ENCODE data around the gene DAAM1. TPM values are rescaled to one million over a fixed set of nuclear protein-coding genes. Genes with fewer than 3 reads are reported as not detected.

DAAM1 gene
- total RNA-seq, 2 experiments from 2014 or later = 30.1 to 72.8 TPM

- no peaks in the 10 kb centered on the region for H4K20me1 ChIP-seq (ENCODE audit: insufficient read depth, low read length)
- ChIA-PET CTCF (ENCODE audit: unreplicated experiment) (interaction anchor here (1.3 kb wide), 1 partner anchor 111 kb away, joined by 3 read pairs; no protein-coding TSS in a partner anchor), POLR2A (interaction anchor here (0.6 to 2.7 kb wide), 9 partner anchors 10 to 157 kb away, joined by 3 to 12 read pairs (median 3); no protein-coding TSS in a partner anchor)
- H3K4me3 ChIP-seq (ENCODE audit: low read depth, low read length, poor library complexity, severe bottlenecking) = peak overlapping the region; percentile 57
- no peaks in the 10 kb centered on the region for H3K9me3 ChIP-seq (ENCODE audit: low read length)
- H3K4me2 ChIP-seq (ENCODE audit: low read length) = peak overlapping the region; percentile 92
- H3K4me1 ChIP-seq (ENCODE audit: insufficient read depth, low read length, poor library complexity, severe bottlenecking) = peaks cover 98% of the 10 kb centered on the region
- no peaks in the 10 kb centered on the region for H3K9me2 ChIP-seq (ENCODE audit: insufficient read depth, low read length)
- H2AFZ ChIP-seq (ENCODE audit: low read length) = no peak overlapping the region
- peak overlapping the region; percentile 99 for H3K27ac ChIP-seq (ENCODE audit: low read depth, low read length, poor library complexity, severe bottlenecking)
- intact Hi-C loops (cut with micrococcal nuclease; ENCODE audit: unreplicated experiment) = loop anchor here (1.0 kb wide), 2 partner anchors 56 to 113 kb away; partner anchors contain the start of gene DAAM1
- H3K36me3 ChIP-seq (ENCODE audit: insufficient read depth, low read length) = peaks cover 31% of the 10 kb centered on the region
- TF ChIP-seq CTCF (conservative IDR thresholded peaks at IDR 0.05; ENCODE audit: low read length) (no peak), EZH2phosphoT487 (IDR thresholded peaks at IDR 0.05; ENCODE audit: borderline replicate concordance, low read depth, low read length) (no peak)
- no TSS peak for BruUV-seq (replicated peaks)
- peaks cover 76% of the 10 kb centered on the region; the same call in 1 of the 2 replicates for H3K79me2 ChIP-seq (ENCODE audit: insufficient read depth, low read depth, low read length)
- DNase-seq (ENCODE audit: low spot score) = peak; percentile 96
These were observed 112.9 kb downstream of the DAAM1 start for GRCh38 chr14:59301354-59301753.

GRCh38 chr14:59302313-59302712 lies 113.8 kb downstream of the DAAM1 start:
- intact Hi-C loops (cut with micrococcal nuclease; ENCODE audit: unreplicated experiment) = no loop called here
- ChIA-PET CTCF (ENCODE audit: unreplicated experiment) (interaction anchor here (1.3 kb wide), 1 partner anchor 112 kb away, joined by 3 read pairs; no protein-coding TSS in a partner anchor), POLR2A (interaction anchor here (0.7 to 5.2 kb wide), 16 partner anchors 7 to 158 kb away, joined by 3 to 26 read pairs (median 3); partner anchors contain the start of gene DAAM1)
- Histone ChIP-seq H3K4me1 (ENCODE audit: insufficient read depth, low read length, poor library complexity, severe bottlenecking) (peaks cover 98% of the 10 kb centered on the region), H3K9me3 (ENCODE audit: low read length) (no peaks in the 10 kb centered on the region), H4K20me1 (ENCODE audit: insufficient read depth, low read length) (no peaks in the 10 kb centered on the region), H3K9me2 (ENCODE audit: insufficient read depth, low read length) (no peaks in the 10 kb centered on the region), H3K4me2 (ENCODE audit: low read length) (peak overlapping the region; percentile 92), H3K79me2 (ENCODE audit: insufficient read depth, low read depth, low read length) (peaks cover 84% of the 10 kb centered on the region; the same call in 1 of the 2 replicates), H3K27ac (ENCODE audit: low read depth, low read length, poor library complexity, severe bottlenecking) (peak overlapping the region; percentile 99), H2AFZ (ENCODE audit: low read length) (no peak overlapping the region; the same call in 1 of the 2 replicates), H3K4me3 (ENCODE audit: low read depth, low read length, poor library complexity, severe bottlenecking) (peak overlapping the region; percentile 57), H3K36me3 (ENCODE audit: insufficient read depth, low read length) (peaks cover 21% of the 10 kb centered on the region)
- DNase-seq (ENCODE audit: low spot score) = no peak
- no TSS peak for BruUV-seq (replicated peaks)
- TF ChIP-seq EZH2phosphoT487 (IDR thresholded peaks at IDR 0.05; ENCODE audit: borderline replicate concordance, low read depth, low read length) (no peak), CTCF (conservative IDR thresholded peaks at IDR 0.05; ENCODE audit: low read length) (no peak)

- intact Hi-C loops (cut with micrococcal nuclease; ENCODE audit: unreplicated experiment) = no loop called here
- H3K9me3 ChIP-seq (ENCODE audit: low read length) = no peaks in the 10 kb centered on the region
- H3K9me2 ChIP-seq (ENCODE audit: insufficient read depth, low read length) = no peaks in the 10 kb centered on the region
- no peak overlapping the region; the same call in 1 of the 2 replicates for H2AFZ ChIP-seq (ENCODE audit: low read length)
- peaks cover 92% of the 10 kb centered on the region for H3K4me1 ChIP-seq (ENCODE audit: insufficient read depth, low read length, poor library complexity, severe bottlenecking)
- TF ChIP-seq EZH2phosphoT487 (IDR thresholded peaks at IDR 0.05; ENCODE audit: borderline replicate concordance, low read depth, low read length) (no peak), CTCF (conservative IDR thresholded peaks at IDR 0.05; ENCODE audit: low read length) (no peak)
- H3K36me3 ChIP-seq (ENCODE audit: insufficient read depth, low read length) = peaks cover 17% of the 10 kb centered on the region
- no TSS peak for BruUV-seq (replicated peaks)
- peaks cover 85% of the 10 kb centered on the region; the same call in 1 of the 2 replicates for H3K79me2 ChIP-seq (ENCODE audit: insufficient read depth, low read depth, low read length)
- H3K4me3 ChIP-seq (ENCODE audit: low read depth, low read length, poor library complexity, severe bottlenecking) = peak overlapping the region; percentile 23
- ChIA-PET POLR2A (interaction anchor here (0.7 to 5.2 kb wide), 14 partner anchors 8 to 116 kb away, joined by 3 to 41 read pairs (median 5); partner anchors contain the start of gene DAAM1), CTCF (ENCODE audit: unreplicated experiment) (interaction anchor here (0.8 kb wide), 1 partner anchor 27 kb away, joined by 3 read pairs; no protein-coding TSS in a partner anchor)
- DNase-seq (ENCODE audit: low spot score) = no peak
- H4K20me1 ChIP-seq (ENCODE audit: insufficient read depth, low read length) = no peaks in the 10 kb centered on the region
- peak overlapping the region; percentile 99 for H3K27ac ChIP-seq (ENCODE audit: low read depth, low read length, poor library complexity, severe bottlenecking)
- peak overlapping the region; percentile 92 for H3K4me2 ChIP-seq (ENCODE audit: low read length)
These were observed 114.7 kb downstream of the DAAM1 start for GRCh38 chr14:59303216-59303615.

Data from OCI-LY7 (cell line).